Fibroblast of peridontal ligament (primary cell): ENCODE measurements around the gene TMEM63B.
A peak's percentile ranks its signal among the peaks of the same experiment; 100 is the strongest.
"Not testable (repeated sequence)": the region's sequence is repeated elsewhere in the genome, so short reads cannot be mapped to it uniquely, and the experiment has no call there.

Experiments
- DNase-seq: peaks from one replicate; pipeline ENCODE4 v3.0.0-alpha.2; 2010; ENCODE audit errors: extremely low read depth

Gene TMEM63B

DNA sequence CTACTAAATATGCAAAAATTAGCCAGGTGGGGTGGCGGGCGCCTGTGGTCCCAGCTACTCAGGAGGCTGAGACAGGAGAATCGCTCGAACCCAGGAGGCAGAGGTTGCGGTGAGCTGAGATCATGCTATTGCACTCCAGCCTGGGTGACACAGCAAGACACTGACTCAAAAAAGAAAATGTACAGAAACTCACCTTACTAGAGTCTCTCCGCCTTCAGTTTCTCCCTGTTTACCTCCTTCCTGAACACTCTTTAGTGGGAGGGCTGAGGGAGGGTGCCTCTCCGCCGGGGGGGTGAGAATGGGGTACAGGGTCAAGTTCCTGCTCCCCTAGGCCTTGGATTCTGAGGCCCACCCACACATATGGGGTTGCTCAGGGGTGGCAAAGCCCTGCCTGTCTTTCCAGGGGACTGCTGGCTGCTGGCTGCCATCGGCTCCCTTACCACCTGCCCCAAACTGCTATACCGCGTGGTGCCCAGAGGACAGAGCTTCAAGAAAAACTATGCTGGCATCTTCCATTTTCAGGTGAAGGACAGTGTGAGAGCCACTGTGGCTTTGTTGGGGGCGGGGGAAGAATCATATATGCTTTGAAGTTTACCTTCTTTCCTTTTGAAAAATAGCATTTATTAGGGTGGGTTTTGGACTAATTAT is 44.7 kb downstream of the TMEM63B start:
- DNase-seq, result no peak

DNA sequence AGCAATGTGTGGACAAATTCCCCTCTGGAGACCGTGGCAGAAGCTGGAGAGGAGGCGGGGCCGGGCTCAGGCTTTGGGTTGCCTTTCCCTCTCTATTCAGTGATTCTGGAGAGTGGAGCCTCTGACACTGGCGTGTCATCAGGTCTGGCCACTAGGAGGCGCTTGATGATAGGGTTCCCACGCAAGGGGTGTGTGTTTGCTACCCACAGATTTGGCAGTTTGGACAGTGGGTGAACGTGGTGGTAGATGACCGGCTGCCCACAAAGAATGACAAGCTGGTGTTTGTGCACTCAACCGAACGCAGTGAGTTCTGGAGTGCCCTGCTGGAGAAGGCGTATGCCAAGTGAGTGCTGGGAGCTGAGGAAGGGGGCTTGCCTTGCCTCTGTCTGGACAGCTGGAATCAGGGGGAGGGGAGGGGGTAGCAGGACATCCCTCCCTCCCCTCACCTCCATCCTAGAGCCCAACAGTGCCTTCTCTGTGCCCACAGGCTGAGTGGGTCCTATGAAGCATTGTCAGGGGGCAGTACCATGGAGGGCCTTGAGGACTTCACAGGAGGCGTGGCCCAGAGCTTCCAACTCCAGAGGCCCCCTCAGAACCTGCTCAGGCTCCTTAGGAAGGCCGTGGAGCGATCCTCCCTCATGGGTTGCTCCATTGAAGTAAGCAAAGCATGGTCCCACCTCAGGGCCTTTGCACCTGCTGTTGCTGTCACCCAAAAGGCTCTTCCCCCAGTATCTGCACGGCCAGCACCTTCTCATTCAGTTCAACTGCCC is 45.6 kb downstream of the TMEM63B start:
- DNase-seq, result peak; percentile 79

DNA sequence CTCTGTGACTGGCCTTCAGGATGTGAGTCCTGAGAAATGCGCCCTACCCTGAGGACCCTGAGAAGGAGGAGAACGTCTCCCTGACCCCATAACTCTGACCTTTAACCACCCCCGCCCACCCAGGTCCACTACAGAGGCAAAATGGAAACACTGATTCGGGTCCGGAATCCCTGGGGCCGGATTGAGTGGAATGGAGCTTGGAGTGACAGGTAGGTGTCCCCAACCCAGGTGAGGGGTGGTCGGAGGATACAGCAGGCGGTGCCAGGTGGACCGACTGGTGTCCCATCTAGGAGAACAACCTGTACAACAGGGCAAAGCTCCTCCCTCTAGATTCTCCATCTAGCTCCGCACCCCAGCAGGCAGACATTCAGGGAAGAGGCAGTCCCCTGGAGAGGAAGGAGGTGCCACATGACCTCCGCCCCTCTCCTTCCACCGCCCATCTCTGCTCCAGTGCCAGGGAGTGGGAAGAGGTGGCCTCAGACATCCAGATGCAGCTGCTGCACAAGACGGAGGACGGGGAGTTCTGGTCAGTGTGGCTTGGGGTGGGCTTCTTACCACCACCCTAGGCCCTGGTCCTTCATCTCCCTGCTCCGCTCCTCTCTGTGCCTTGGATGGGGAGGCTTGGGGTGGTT is 48.9 kb downstream of the TMEM63B start:
- no peak for DNase-seq

DNA sequence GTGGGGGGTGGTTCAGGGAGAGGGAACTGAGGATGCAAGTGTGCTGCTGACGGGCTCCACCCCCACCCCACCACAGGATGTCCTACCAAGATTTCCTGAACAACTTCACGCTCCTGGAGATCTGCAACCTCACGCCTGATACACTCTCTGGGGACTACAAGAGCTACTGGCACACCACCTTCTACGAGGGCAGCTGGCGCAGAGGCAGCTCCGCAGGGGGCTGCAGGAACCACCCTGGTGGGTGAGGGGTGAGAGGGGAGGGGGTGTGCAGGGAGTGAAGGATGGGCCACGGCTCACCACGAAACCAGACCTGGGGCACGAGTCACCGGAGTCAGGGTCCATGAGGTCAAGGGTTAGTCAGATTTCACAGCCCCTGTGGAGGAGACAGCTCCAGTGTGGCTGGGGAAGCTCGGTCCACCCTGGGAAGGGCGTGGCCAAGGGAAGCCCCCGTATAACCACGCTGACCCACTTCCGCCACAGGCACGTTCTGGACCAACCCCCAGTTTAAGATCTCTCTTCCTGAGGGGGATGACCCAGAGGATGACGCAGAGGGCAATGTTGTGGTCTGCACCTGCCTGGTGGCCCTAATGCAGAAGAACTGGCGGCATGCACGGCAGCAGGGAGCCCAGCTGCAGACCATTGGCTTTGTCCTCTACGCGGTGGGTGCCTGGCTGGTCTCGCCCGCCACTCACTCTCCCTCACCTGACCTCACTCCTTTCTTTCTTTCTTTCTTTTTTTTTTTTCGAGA is 49.6 kb downstream of the TMEM63B start:
- DNase-seq, result no peak

DNA sequence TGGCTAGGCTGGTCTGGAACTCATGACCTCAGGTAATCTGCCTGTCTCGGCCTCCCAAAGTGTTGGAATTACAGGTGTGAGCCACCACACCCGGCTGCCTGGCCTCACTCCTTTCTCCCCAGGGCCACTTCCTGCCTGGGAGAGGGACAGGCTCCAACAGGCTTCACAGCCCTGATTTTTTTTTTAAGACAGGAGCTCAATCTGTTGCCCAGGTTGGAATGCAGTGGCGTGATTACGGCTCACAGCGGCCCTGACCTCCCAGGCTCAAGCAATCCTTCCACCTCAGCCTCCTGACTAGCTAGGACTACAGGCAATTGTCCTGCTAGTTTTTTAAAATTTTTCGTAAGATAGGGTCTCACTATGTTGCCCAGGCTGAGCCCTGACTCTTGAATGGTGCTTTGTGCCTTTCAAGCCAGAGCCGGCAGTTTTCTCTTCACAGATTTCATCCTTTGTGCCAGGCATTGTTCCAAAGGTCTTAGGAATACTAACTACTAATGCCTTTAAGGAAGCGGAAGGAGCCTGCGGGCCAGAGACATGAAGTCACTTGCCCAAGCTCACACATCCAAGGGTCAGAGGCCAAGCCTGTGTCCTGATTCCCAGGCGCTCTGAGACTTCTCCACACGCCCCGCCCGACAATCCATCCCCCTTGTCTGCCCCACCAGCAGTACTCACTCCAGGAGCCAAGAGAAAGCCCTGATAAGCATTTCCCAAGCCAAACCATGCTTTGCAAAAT is 50.5 kb downstream of the TMEM63B start:
- peak; percentile 66 for DNase-seq

DNA sequence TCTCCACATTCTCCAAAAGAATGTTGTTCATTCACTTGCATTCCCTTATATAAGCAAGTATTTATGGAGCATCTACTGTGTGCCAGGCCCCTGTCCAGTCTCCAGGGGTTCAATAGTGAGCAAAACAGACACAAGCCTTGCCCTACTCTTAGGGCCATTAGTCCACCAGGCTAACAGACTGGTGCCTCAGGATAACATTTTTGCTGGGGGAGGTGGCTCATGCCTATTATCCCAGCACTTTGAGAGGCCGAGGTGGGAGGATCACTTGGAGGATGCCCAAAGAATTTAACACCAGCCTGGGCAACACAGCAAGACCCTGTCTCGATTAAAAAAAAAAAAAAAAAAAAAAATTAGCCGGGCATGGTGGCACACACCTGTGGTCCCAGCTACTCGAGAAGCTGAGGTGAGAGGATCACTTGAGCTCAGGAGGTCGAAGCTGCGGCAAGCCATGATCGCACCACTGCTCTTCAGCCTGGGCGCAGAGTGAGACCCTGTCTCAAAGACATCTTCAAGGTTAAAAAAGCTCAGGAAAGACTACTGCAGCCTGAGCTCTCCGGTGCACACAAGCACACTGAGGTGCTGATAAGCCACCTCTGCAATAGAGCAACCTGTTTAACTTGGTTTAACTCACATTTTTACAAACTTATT is 51.2 kb downstream of the TMEM63B start:
- no peak for DNase-seq

DNA sequence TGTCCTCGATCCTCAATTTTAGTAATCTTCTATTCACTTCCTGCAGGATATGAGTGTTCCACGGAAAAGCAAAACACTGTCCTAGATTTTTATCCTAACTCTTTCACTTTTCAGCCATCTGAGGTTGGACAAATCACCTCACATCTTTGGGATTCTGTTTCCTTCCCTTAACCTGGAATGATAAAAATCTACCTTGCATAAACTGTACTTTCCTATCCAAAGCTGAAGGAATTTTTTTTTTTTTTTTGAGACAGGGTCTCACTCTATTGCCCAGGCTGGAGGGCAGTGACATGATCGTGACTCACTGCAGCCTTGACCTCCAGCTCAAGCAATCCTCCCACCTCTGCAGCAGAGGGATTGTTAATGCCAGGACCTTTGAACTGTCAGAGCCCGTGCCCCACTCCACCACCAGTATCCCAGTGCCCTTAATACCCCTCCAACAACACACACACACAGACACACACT is 51.8 kb downstream of the TMEM63B start:
- no peak for DNase-seq

DNA sequence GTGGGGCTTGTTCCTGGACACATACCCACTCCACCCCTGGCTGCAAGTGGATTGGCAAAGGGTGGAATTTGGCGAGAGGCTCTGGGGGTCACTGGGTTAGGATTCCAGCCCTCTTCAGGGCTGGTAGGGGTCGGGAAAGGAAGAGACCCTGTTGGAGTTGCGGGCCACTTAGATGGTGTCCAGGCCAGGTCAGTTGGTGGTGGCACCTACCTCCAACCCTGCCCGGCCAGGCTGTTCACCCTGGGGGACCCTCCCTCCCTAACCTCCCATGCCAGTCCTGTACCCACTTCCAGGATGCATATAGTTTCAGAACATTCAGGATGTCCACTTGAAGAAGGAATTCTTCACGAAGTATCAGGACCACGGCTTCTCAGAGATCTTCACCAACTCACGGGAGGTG is 52.3 kb downstream of the TMEM63B start:
- no peak for DNase-seq

DNA sequence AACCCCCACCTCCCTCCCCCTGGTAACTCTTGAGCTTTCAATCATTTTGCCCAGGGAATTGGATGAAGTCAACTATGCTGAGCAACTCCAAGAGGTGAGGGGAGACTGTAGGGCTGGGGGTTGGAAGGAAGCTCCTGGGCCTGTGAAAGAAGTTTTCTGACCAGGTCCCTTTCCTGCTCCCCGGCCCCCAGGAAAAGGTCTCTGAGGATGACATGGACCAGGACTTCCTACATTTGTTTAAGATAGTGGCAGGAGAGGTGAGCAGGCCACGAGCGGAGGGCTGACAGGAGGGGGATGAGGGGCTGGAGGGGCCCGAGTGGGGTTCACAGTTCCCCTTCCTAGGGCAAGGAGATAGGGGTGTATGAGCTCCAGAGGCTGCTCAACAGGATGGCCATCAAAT is 53.1 kb downstream of the TMEM63B start:
- DNase-seq, result no peak

DNA sequence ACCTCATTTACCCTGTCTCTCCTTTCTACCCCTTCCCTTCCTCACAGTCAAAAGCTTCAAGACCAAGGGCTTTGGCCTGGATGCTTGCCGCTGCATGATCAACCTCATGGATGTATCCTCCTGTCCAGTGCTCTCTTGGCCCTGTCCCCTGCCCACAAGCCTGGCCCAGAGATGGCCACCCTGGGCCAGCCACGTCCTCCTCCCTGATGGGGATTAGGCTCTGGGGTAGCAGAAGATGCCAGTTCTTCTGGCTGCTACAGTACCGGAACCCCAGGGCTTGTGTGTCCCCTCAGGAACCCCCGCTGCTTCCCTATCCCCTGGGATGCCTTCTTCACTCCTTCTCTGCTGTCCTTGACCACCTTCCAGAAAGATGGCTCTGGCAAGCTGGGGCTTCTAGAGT is 53.5 kb downstream of the TMEM63B start:
- DNase-seq, result no peak

DNA sequence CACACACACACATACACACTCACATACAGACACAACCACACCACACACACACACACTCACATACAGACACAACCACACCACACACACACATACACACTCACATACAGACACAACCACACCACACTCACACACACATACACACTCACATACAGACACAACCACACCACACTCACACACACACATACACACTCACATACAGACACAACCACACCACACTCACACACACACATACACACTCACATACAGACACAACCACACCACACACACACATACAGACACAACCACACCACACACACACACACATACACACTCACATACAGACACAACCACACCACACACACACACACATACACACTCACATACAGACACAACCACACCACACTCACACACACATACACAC is 54.4 kb downstream of the TMEM63B start:
- not testable (repeated sequence) for DNase-seq

DNA sequence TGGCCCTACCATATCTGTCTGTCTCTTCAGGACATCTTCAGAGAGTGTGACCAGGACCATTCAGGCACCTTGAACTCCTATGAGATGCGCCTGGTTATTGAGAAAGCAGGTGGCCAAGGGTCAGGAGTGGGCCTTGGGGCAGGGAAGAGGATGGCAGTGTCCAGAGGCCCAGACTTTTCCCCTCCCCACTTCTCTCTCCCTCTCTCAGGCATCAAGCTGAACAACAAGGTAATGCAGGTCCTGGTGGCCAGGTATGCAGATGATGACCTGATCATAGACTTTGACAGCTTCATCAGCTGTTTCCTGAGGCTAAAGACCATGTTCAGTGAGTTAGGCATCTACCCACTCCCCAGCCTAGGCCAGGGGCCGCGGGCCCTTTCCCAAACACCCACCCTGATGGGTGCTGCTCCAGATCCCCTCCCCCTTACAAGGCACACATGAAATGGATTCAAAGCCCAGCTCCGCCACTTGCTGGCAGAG is 55.6 kb downstream of the TMEM63B start:
- DNase-seq, result no peak

DNA sequence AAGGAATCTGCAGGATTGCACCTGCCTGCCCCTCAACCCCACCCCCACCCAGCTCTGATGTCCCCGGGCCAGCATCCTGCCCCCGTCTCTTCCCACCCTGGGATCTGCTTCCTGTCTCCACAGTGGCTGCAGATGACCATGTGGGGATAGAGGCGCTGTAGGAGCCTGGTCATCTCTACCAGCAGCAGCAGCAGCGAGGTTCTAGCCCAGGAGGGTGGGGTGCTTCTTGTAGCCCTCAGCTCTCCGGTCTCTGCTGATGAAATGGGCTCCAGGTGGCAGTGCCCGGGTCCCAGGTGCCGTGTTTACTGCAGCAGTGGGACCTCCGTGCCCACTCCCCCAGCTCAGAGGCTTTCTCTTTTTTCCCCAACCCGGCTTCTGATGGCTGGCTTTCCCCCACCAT is 56.4 kb downstream of the TMEM63B start:
- no peak for DNase-seq

DNA sequence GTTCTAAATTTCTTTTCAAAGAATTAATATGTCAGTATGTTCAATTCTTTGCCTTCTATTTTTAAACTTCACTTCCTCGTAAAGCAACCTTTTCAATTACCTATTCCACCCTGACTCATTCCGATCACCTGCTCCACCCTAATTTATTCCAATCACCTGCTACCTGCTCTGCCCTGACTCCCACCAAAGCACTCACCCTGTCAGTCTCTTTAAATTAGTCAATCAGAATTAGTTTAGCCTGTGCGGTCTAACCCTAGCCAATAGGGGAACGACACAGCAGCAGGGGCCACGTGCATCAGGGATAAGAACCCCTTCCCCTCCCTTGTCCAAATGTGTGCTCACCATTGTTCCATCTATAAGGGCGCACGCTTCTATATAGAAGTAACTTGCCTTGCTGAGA is 58.0 kb downstream of the TMEM63B start:
- not testable (repeated sequence) for DNase-seq

DNA sequence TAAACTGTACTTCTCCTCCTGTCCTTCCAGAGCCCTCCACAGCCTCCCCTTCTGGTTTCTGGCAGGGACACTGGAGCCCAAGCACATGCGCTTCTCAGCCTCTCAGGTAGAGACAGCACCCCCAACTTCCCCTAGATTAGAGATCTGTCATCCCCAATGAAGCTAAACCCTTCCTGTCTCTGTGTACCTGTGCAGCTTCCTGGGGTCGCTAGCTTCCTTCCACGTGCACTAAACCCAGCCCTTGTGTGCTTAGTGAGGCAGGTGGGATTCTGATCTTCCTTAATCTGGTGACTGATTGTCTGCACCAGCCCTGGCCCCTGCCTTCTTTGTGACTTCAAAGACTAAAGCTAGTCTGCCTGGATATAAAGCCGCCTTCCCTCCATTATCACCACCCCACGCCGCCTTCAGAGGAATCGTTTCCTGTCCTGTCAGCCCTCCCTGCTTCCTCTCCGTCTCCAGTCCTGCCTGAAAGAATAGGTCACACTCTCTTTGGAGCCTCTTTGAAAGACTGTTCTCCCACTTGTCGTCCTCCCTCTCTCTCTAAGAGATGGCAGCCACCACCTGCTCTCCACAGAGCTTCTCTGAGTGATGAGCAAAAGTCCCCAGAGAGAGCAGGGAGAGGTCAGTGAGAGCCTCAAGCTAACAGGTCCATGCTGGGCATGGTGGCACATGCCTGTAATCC is 58.7 kb downstream of the TMEM63B start:
- DNase-seq, result no peak

DNA sequence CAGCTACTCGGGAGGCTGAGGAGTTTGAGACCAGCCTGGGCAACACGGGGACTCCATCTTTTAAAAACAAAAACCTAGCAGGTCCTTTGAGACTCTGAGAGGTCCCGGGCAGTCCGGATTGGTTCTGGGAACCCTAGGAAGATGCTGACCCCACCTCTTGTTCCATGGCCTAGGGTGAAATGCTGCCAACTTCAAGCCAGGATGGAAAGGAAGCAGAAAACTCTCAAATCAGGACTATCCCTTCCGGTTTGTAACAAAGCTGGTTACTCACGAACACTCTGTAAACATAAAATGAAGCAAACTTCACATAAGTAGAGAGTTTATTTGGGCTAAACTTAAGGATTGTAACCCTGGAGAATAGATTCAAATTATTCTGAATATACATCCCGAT is 59.3 kb downstream of the TMEM63B start:
- no peak for DNase-seq

DNA sequence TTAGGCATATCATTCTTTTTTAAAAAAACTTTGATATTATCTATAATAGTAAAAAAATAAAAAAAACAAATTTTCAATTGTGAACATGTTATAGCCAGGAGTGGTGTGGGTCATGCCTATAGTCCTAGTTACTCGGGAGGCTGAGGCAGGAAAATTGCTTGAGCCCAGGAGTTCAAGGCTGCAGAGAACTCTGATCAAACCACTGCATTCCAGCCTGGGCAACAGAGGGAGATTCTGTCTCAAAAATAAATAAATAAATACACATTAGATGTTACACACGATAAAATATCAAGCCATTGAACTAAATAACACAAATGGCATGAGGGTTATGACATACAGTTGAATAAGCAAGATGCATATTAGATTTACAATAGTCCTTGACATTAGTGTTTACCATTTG is 61.5 kb downstream of the TMEM63B start:
- DNase-seq, result no peak

DNA sequence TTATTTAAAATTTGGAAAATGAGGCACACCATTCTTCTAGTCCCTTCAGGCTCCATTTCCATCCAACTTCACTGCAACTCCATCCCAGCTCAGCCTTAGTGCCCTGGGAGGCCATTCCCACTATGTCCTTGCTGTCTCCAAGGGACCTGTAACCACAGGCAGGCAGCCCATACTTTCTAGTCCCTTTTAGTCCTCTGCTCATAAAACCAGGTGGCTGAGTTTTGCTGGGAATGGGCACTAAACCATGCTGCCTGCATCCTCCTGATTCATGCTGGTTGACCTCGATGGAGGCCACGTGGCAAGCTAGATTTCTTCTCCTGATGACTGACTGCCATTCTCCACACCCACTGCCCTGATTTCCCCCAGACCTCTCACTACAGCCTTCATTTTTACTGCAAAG is 61.9 kb downstream of the TMEM63B start:
- no peak for DNase-seq

DNA sequence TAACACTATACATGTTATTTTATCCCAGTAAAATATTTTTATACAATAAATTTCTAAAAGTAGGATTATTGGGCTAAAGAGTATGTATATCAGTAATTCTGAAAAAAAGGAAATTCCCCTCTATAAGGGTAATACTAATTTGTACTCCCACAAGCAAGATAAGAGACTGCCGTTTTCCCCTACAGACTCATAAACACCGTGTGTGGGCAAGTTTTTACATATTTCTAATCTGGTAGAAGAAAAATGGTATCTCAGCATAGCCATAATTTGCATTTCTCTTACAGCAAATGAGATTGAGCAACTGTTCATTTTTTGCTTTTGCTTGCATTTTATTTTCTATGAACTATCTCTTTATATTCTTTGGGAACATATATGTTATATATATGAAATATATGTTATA is 63.4 kb downstream of the TMEM63B start:
- DNase-seq, result no peak

DNA sequence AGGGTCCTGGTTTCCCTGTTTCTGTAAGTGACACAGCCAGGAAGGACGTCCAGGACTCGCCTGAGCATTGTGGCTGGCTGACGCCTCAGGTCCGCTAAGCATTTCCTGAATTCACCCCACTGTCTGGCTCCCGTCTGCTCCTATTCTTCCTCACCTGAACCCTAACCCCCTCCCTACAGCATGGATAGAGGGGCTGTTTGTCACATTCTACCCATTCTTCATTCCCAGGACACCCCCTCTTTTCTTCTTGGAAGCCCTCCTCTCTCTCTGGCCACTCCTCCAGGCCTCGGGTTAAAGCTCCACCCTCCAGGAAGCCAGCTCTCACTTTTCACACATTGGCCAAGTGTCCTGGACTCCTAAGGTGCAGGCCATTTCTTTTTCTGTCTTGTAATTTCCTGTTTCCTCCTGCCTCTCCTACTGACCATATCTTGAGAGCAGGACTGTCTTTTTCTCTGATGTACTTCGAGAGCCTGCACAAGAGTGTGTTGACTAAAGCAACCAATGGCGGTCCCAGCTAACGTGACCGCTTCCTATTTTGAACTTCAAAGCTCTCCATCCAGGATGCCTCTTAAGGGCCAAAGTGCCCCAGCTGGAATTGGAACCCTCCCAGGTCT is 65.2 kb downstream of the TMEM63B start:
- no peak for DNase-seq
